Gastrocnemius medialis (tissue), 4 donors: Measurements from ENCODE around the gene NRG3.

Experiments used
- CTCF ChIP-seq, 5 experiments: fragments of 450-650 bp in 3 of 5; fragments of 200-600 bp in 2 of 5; sonication (generic) in 2 of 5; IDR thresholded peaks in 4 of 5; conservative IDR thresholded peaks in 1 of 5; 1 replicate in 4 of 5; 2 replicates in 1 of 5; pipeline ENCODE4 v1.5.1; 2016 to 2019; ENCODE audit warnings: antibody characterized with exemption in 5 of 5, mild to moderate bottlenecking in 3 of 5, moderate library complexity in 3 of 5
- POLR2A ChIP-seq, 2 donors: fragments of 450-650 bp; IDR thresholded peaks; one replicate each; pipeline ENCODE4 v1.6.1; 2017; ENCODE audit warnings: antibody characterized with exemption in 2 of 2, mild to moderate bottlenecking in 2 of 2, moderate library complexity in 2 of 2

- no peak for TF ChIP-seq CTCF (IDR thresholded peaks at IDR 0.05 in 4 of 5, conservative IDR thresholded peaks at IDR 0.05 in 1 of 5)
- TF ChIP-seq POLR2A (IDR thresholded peaks at IDR 0.05) = no peak
Observed at GRCh38 chr10:82171899-82172298, 296.9 kb downstream of the NRG3 start.
